ENCODE measurements around the gene ZNF135. TPM values are rescaled to one million over a fixed set of nuclear protein-coding genes. Genes with fewer than 3 reads are reported as not detected.

Gene ZNF135
- total RNA-seq, 1 experiment from 2014 or later = not detected

Other genes with a start within 250 kb of the ZNF135 start
- gene ZNF552, start 244.4 kb upstream of the ZNF135 start, total RNA-seq (2014; rRNA removed; shearing (Covaris generic)) = 2.8 and 7.8 TPM in 2 replicates
- 6.0 and 12.8 TPM in 2 replicates for gene ZNF587B, start 229.0 kb upstream of the ZNF135 start, total RNA-seq (2014; rRNA removed; shearing (Covaris generic))
- 7.4 and 9.6 TPM in 2 replicates for gene ZNF587, start 209.4 kb upstream of the ZNF135 start, total RNA-seq (2014; rRNA removed; shearing (Covaris generic))
- gene ZNF814, start 170.2 kb upstream of the ZNF135 start, total RNA-seq (2014; rRNA removed; shearing (Covaris generic)) = 1.1 and 2.0 TPM in 2 replicates
- gene ZNF417, start 142.7 kb upstream of the ZNF135 start, total RNA-seq (2014; rRNA removed; shearing (Covaris generic)) = 6.0 and 9.7 TPM in 2 replicates
- gene ZNF418, start 123.9 kb upstream of the ZNF135 start, total RNA-seq (2014; rRNA removed; shearing (Covaris generic)) = 0.27 and 0.49 TPM in 2 replicates
- 3.6 and 10.2 TPM in 2 replicates for gene ZNF256, start 111.6 kb upstream of the ZNF135 start, total RNA-seq (2014; rRNA removed; shearing (Covaris generic))
- gene C19orf18, start 84.7 kb upstream of the ZNF135 start, total RNA-seq (2014; rRNA removed; shearing (Covaris generic)) = 0.31 TPM in 1 of 2 replicates, not detected in the other
- gene ZNF606, start 56.5 kb upstream of the ZNF135 start, total RNA-seq (2014; rRNA removed; shearing (Covaris generic)) = 28.9 and 30.2 TPM in 2 replicates
- gene ZSCAN1, start 25.3 kb upstream of the ZNF135 start, total RNA-seq (2014; rRNA removed; shearing (Covaris generic)) = not detected in 2 replicates
- 39.8 and 58.3 TPM in 2 replicates for gene ZSCAN18, start 38.9 kb downstream of the ZNF135 start, total RNA-seq (2014; rRNA removed; shearing (Covaris generic))
- gene ZNF329, start 91.5 kb downstream of the ZNF135 start, total RNA-seq (2014; rRNA removed; shearing (Covaris generic)) = 14.5 and 16.9 TPM in 2 replicates
- 41.3 and 54.2 TPM in 2 replicates for gene ZNF274, start 123.8 kb downstream of the ZNF135 start, total RNA-seq (2014; rRNA removed; shearing (Covaris generic))
- 51.5 and 64.3 TPM in 2 replicates for gene ZNF544, start 169.6 kb downstream of the ZNF135 start, total RNA-seq (2014; rRNA removed; shearing (Covaris generic))
- 5.2 and 6.5 TPM in 2 replicates for gene ZNF8, start 219.7 kb downstream of the ZNF135 start, total RNA-seq (2014; rRNA removed; shearing (Covaris generic))
- 22.0 and 23.4 TPM in 2 replicates for gene ERVK3-1, start 246.1 kb downstream of the ZNF135 start, total RNA-seq (2014; rRNA removed; shearing (Covaris generic))